Activated effector memory CD4-positive, alpha-beta T cell treated with Interleukin-2 at 50 U/mL for 16 hours (primary cell): ENCODE data around the gene KCNK3.

Experiments
- DNase-seq: peaks from one replicate; pipeline ENCODE4 v3.0.0-alpha.2; 2020

KCNK3 gene

DNA sequence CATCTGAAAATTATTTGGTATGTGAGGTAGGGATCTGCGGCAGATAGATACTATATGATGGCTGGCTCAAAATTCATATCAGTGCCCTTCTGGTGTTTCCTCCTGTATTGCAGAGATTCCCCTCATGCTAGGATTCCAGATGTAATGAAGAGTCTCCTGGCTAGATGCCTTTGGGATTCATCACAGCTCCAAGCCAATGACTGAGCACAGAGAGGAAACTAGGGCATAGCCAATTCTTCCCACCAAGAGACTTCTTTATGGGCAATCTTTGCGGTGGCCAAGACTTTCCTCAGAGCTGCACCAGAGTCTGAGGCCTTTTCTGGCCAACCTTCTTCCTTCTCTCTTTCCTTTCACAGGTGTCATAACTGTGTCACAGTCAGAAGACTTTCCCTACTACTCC is 25.9 kb upstream of the KCNK3 start:
- no peak for DNase-seq

DNA sequence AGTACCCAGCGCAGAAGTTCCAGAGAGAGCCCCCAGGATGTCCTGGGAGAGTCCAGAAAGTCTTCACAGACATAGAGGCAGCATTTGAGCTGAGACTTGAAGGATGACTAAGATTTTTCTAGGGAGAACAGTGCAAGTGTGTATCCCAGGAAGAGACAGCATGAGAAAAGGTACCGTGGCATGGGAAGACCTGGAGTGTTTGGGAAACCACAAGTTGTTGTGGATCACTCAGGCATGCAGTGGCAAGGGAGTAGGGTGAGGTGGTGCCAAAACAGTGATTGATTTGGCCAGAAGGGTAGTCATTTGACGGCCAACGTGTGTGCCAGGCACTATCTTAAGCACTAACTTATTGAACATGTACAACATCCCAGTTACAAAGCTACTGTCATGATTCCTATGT is 24.5 kb upstream of the KCNK3 start:
- no peak for DNase-seq

GRCh38 chr2:26668856-26669750 is 23.4 kb upstream of the KCNK3 start:
- DNase-seq, result no peak

GRCh38 chr2:26670171-26670570 is 22.4 kb upstream of the KCNK3 start:
- DNase-seq, result no peak

GRCh38 chr2:26670931-26671460 is 21.5 kb upstream of the KCNK3 start:
- DNase-seq, result no peak

- DNase-seq, result no peak
Measured at GRCh38 chr2:26671691-26672090, 20.8 kb upstream of the KCNK3 start.

GRCh38 chr2:26672112-26672817 is 20.3 kb upstream of the KCNK3 start:
- DNase-seq, result no peak

- no peak for DNase-seq
Measured at GRCh38 chr2:26672818-26673393, 19.6 kb upstream of the KCNK3 start.

- DNase-seq, result no peak
Measured at GRCh38 chr2:26674002-26674751, 18.3 kb upstream of the KCNK3 start.

DNA sequence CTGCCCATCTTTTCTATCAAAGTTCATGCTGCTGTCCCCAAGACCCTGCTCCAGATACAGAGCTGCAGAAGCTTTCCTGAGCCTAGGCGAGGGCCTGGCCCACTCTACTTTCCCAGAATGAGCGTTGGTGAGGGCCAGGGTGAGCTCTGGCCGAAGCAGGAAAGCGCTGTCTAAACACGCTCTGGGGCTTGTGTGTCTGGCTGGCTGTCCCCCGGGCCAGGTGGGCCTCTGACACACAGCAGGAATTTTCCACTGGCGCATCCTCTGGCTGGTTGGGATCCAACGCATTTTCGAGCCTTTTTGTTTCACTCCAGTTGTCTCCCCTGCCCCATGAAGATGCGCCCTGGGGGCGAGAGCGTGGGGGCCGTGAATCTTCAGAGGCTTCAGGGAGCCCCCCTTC is 17.8 kb upstream of the KCNK3 start:
- no peak for DNase-seq

- DNase-seq, result no peak
Measured at GRCh38 chr2:26675651-26676255, 16.8 kb upstream of the KCNK3 start.

DNA sequence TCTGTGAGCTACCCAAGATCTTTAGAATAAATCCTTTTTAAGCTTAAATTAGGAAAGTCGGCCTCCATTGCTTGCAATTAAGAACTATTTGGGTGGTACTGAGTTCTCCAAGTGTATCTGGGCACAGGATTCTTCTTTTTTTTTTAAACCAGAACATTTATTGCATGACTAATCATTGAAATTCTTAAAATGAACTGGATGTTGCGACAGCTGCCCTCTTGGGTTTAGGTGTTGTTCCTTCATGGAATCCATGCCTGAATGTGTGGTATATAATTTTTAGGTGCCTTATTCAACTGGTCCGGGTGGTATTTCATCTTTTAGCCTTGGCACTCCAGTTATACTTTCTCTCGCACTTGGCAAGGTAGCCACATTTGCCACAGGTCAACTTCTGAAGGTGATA is 14.5 kb upstream of the KCNK3 start:
- no peak for DNase-seq

GRCh38 chr2:26679867-26680266 is 12.7 kb upstream of the KCNK3 start:
- no peak for DNase-seq

GRCh38 chr2:26681656-26682055 is 10.9 kb upstream of the KCNK3 start:
- DNase-seq, result no peak

DNA sequence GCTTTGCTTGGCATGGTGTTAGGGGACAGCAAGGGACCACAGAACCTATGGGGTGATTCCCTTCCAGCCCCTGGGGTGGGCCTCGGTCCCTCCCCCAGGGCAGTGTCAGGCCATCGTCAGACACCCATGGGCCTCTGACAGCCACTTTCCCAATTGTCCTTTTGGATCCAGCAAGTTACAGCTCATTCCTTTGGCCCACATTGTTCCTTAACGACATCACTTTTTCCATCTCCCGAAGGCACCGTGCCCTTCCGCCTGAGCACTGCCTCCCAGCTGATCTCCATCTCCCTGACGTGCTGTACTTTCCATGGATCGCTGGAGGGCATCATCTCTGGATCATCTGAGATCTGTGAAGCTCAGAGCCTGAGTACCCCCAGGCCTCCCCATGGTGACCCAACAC is 10.4 kb upstream of the KCNK3 start:
- DNase-seq, result no peak

GRCh38 chr2:26683583-26683982 is 8.9 kb upstream of the KCNK3 start:
- DNase-seq, result no peak

- no peak for DNase-seq
Measured at GRCh38 chr2:26685341-26685740, 7.2 kb upstream of the KCNK3 start.

DNA sequence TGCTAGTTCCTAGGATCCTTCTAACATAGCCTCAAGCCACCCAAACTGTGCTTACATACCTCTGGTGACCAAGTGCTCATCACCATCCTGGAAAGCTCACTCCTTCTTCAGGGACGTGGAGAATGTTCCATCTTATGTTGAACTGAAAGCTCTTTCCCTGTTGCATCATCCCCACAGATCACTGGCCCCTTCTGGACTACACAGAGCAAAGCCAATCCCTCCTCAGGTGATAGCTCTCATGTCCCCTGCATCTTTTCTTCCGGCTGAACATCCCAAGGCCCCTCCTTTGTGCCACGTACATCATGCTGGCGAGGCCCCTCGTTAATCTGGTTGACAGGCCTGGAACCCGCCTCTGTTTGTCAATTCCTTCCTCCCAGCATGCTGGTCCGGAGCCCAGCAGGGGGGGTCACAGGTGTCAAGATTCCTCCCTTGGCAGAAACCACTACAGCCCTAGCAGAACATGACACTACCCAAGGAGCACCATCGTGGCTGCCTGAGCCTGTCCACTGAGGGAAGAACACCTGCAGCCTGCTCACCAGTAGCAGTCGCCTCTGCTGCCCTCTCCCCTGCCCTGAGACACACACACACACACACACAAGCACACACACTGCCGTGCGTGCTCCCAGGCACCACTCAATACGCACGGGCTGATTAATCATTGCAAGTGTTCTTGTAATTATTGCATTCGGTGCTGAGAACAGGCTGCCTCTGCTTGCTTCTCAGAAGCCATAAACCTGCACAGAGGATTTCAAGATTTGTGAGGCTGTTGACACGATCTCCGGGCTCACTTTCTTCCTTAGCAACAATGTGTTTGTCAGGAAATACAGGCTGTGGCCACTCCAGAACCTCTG is 6.3 kb upstream of the KCNK3 start:
- no peak for DNase-seq

DNA sequence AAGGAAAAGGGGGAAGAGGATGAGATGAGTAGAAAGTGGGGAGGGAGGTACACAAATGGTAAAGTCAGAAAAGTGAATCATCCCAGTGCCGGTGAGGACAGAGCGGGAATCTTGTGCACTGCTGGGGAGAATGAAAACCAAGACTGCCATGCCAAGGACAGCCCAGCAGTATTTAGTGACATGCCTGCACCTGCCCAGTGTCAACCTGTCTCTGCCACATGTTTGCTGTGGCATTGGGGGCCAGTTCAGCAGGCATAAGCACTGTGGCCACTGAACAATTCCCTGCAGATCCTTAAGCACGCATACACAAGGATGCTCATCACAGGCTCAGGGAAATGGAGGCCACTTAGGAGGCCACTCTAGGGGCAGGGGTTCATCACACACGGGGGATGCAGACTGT is 5.2 kb upstream of the KCNK3 start:
- no peak for DNase-seq

DNA sequence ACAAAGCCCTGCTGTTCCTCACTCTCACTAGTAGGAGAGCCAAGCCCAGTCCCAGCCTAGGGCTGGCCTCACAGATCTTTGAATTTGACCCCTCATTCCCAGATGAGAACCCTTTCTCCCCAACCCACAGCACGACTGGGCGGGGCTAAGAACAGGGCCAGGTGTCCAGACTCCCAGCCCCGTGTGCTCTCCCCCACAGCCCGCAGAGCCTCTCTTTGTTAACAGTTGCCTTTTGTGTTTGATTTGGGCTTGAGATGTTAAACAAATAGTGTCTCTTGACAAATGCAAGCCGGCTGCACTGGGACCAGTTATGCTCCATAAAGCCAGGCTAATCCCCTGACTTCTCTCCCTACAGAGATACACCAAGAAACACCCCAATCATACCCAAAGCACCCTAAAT is 4.7 kb upstream of the KCNK3 start:
- no peak for DNase-seq

DNA sequence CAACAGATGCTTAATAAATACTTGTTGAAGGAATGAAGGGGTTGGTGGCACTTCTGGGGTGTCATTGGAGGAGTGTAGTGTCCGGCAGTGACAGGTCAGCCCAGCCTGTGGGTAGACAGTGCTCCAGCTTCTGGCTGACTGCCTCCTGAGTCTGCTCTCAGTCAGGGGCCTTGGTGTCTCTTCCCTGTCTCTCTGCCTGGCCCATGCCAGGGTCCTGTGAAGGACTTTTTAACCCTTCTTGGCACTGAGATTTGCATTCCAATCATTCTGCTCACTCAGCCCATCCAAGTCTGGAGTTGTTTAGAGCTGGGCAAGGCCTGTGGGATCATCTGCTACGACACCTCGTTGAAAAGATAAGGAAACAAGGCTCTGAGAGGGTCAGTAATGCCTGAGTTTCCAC is 1.4 kb upstream of the KCNK3 start:
- DNase-seq, result no peak

DNA sequence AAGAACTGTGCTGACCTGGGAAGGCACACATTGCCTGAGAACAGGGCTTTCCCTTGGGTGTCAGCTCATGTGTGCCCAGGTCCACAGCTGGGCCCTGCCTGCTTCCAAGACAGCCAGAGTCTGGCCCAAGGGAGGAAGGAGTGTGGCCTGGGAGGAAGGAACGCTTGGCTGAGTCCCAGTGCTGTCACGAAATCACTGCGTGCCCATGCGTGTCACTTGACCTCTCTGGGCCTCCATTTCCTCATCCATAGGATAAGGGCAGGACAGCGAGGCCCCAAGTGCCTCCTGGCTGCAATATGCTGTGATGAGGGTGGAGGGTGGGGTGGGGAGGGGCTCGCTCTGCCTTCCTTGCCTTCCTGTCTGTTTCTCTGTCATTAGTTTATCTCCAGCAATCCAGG is 642 bp upstream of the KCNK3 start:
- no peak for DNase-seq
